Forelimb muscle (tissue), 1 donor: Measurements from ENCODE around the gene CCDC78. TPM values are rescaled to one million over a fixed set of nuclear protein-coding genes. Genes with fewer than 3 reads are reported as not detected.

Experiments used
- DNase-seq: peaks from one replicate; pipeline ENCODE4 v3.0.0-alpha.2; 2013; ENCODE audit warnings: low read depth
- polyA plus RNA-seq: library from polyadenylated mRNA; unstranded; fragments of 120-200 nt; gene quantifications from one replicate; pipeline ENCODE4 v1.2.1, GENCODE V29; 2013; ENCODE audit not compliant: insufficient read length

Gene CCDC78
- polyA plus RNA-seq, 1 donor, result 1.5 TPM

DNA sequence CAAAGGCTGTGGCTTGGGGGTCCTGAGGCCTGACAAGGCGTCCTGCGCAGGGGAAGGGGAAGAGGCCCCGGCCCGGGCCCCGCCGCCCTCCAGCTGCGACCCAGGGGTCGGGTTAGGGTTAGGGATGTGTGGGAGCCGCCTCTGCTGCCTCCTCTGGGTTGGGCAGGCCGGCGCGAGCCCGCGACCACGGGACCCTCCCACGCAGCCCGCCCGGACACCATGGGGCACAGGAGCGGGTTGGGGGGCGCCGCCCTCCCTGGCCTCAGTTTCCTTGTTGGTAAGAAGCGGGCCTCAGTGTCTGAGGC is 14.2 kb upstream of the CCDC78 start:
- no peak for DNase-seq

GRCh38 chr16:739560-740458 is 13.6 kb upstream of the CCDC78 start:
- DNase-seq, result no peak

DNA sequence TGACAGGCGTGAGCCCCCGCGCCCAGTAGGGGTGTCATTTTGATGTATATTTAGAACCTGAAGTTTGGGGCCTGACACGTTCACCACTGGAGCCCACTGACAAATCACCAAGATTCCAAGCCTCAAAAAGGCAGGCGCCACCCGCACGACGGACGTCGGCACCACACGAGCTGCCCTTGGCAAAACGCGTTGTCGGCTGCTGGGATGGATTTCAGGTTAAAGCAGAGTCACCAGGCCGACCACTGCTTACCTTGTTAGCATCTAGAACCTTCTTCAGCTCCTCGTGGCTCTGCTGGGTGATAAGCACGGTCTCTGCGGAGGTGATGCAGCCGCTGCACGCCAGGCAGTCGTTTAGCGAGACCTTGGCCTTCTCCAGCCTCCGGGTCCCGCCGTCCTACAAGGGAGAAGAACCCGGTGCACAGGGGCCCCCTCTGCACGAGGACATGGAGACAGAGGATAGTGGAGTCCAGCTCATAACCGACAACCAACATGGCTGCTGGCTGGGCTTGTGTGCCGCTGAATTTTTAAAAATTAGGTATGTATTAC is 10.8 kb upstream of the CCDC78 start:
- no peak for DNase-seq

DNA sequence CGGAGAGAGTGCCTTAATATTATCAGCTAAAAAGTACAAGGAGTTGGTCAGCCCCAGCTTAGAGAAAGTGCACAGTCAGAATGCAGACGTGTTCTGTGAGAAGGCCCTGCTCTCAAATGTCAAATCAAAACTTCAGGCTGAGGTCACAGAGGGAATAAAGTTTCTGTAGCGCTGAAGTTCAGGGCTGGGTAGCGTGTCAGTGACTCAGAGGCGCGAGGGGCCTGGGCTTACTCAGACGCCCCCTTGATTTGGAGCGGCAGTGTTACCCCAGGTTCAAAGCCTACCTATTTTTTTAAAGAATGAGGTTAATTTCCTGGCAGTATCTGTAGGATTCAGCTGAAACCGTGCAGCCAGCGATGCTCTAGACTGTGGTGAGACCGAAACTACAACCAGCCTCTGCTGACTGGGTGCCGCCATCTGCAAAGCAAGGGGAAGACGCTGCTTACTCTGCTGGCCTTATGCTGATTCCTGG is 9.8 kb upstream of the CCDC78 start:
- no peak for DNase-seq

GRCh38 chr16:734981-735881 is 9.0 kb upstream of the CCDC78 start:
- DNase-seq, result no peak

DNA sequence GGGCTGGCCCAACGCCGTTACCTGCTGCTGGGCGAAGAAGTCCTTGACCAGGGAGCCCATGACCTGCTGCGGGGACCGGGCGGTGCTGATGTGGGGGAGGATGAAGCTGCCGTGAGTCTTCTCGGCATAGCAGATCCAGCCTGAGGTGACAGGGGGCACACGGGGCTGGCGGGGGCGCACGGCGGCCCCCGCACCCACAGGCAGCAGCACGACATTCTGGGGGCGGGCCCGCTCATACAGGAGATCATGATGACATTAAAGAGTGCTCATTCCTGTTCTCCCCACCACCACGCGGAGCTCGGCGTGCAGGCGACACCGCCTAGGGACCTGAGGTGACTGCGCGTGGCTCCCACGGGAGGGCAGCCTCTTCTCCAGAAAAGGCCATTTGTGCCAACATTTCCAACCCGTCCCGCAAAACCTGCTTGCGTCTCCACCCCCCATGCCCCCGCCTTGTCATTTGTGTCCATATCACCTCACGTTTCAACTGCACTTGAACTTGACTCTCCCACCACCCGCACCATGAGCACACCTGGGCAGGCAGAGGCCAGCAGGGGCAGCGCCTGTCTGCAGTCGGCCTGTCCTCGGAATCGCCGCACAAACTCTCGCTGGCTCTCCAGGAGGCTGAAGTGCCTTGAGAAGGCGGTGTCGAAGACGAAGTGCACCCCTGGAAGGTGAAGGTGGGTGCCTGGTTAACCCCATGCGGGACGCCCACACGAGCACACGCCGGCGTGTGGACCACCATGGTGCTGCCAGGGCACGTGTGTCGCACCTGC is 8.2 kb upstream of the CCDC78 start:
- no peak for DNase-seq

GRCh38 chr16:733382-734207 is 7.4 kb upstream of the CCDC78 start:
- no peak for DNase-seq

- no peak for DNase-seq
Measured at GRCh38 chr16:732936-733335, 6.7 kb upstream of the CCDC78 start.

- no peak for DNase-seq
Measured at GRCh38 chr16:732332-732731, 6.1 kb upstream of the CCDC78 start.

DNA sequence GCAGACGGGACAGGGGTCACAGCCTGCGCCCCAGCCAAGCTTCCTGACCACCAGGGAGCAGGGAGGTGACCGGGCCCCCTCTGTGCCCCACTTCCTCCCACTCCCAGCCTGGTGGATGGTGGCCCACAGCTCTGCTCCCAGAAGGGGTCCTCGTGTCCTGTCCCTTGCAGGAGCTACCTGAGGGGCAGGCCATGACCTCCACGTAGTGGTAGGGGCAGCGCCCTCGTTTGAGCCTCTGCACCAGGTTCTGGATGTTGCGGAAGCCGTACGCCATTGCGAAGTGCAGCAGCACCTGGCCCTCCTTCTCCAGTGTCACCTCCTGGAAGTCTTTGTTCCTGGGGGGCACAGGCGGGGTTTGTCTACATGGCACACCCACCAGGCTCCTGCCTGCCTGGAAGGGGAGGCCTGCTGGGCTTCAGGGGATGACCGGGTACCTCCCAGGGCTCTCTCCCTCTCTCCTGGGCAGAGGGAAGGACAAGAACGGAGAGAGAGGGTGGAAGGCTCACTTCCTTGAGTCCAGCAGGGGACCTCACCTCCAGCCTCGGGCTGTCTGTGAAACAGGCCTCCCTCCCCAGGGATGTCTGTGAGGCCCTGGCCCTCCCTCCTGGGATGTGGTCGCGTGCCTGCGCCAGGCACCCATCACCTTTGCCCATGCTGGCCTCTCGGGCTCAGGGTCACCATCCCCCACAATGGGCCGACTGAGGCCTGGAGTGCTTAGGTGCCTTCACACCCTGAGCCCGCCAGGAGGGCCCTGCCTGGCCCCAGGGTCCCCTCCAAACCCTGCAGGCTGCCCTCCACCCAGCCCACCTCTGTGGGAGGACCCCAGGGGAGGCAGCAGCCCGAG is 4.6 kb upstream of the CCDC78 start:
- no peak for DNase-seq

DNA sequence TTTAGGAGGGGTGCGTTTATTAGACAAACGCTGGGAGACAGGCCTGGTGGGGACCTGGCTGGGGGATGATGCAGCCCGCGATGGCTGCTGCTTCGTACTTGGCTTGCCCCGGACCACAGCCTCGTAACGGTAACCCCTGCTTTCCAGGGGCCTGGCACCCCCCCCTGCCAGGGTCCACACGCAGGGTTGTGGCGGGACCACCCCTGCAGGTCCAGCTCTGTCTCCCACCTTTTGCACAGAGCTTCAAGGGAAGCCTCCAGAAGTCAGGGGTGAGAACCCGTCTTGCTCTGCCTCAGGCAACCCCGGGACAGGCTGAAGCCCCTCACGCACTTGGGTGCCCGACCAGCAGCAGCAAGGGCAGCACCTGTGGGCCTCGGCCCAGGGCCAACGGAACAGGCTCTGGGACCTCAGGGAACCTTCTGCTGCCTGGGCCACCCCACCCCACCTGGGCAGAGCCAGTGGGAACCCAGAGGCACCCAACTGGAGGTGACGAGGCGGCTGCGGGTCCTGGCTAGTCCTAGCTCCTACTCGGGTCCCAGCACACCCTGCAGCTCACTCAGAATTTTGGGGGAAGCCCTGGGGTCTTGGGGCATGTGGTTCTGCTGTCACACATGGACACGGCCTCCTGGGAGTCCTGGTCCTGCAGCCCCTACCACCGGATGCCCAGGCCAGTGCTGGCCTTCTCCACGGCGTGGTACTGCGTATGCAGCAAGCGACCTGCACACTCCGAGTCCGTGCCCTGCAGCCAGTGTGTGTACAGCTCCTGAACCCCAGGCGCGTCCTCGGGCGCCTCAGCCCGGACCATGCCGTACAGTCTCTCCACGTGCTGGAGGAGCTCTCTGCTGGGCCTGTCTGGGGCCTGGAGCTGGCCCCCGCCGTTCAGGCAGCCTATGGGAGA is 3.8 kb upstream of the CCDC78 start:
- no peak for DNase-seq

- no peak for DNase-seq
Measured at GRCh38 chr16:728890-729744, 2.9 kb upstream of the CCDC78 start.

DNA sequence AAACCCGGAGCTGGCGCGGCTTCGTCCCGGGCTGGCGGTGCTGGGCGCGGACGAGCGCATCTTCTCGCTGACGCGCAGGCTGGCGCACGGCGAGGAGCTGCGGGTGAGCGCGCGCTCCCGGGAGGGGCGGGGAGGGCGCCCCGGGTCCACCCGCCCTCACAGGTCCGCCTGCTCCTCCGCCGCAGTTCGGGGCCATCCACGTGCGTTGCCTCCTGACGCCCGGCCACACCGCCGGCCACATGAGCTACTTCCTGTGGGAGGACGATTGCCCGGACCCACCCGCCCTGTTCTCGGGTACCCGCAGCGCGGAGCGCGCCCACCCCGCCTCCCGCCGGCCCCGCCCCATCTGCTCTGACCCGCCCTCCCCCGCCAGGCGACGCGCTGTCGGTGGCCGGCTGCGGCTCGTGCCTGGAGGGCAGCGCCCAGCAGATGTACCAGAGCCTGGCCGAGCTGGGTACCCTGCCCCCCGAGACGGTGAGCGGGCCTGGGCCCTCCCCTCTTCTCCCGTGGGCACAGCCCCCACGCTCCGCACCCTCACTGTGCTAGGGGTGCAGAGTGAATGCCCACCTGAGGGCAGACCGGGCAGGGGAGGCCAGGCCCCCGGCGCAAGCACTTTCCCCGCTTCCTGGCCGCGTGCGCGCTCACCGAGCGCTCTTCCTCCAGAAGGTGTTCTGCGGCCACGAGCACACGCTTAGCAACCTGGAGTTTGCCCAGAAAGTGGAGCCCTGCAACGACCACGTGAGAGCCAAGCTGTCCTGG is 2.1 kb upstream of the CCDC78 start:
- DNase-seq, result no peak

DNA sequence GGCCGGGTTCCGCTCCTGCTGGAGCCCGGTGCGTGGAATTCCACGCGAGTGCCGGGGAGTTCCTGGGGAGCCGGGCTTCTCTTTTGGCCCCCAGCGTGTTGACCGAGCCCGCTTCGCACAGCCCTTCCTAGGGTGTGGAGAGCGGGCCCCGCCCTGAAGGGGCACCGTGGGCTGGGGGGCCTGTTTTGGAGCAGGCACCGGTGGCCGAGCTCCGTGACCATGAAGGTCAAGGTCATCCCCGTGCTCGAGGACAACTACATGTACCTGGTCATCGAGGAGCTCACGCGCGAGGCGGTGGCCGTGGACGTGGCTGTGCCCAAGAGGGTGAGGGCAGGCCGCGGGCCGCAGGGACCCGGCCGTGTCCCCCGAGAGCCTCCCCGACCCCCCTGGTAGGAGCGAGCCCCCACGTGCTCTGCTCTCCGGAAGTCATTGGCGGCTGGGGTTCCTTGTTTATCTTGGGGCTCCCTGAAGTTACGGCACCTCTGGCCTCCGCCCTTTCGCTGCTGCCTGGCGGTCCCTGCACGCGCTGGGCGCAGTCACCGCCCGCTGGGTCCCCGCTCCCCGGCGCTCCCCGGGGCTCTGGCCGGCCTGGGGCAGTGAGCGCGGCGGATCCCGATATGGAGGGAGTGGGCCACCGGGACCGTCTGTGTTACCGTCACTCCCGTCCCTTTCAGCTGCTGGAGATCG is 1.2 kb upstream of the CCDC78 start:
- DNase-seq, result no peak

- no peak for DNase-seq
Measured at GRCh38 chr16:726188-726437, 130 bp downstream of the CCDC78 start.

GRCh38 chr16:725463-726187 is 618 bp downstream of the CCDC78 start:
- no peak for DNase-seq
